K562 (cell line): ENCODE data around the gene PGS1. TPM values are rescaled to one million over a fixed set of nuclear protein-coding genes. Genes with fewer than 3 reads are reported as not detected.

Experiments used
- ATAC-seq: fragments of 200-7000 bp; cut with Tn5 transposase; 3 replicates; pipeline ENCODE4 v1.9.1; 2020; ENCODE audit warnings: moderate library complexity
- BruUV-seq: library from RNA; stranded (reverse); fragments of 400-500 nt; replicated peaks from 2 replicates; lab custom pipeline; 2021; lab: Mats Ljungman, UMichigan
- CTCF ChIA-PET: fragments of 300-600 bp; formaldehyde crosslinking; extraction: SDS; loops from one replicate; lab custom pipeline; 2021; ENCODE audit warnings: low intra/inter-chr PET ratio; lab: Yijun Ruan, JAX
- POLR2A ChIA-PET: fragments of 300-600, 350-650 bp; sonication (Branson Sonifier 250); formaldehyde crosslinking; extraction: SDS; loops from one replicate; lab custom pipeline; 2021; ENCODE audit warnings: antibody characterized with exemption, inconsistent platforms; lab: Yijun Ruan, JAX
- DNase-seq, 4 experiments: peaks; one replicate each; pipeline versions ENCODE4 v3.0.0 to v3.0.0-alpha.2; 2011 to 2018; ENCODE audit warnings: low spot score in 3 of 4, mixed read lengths in 3 of 4; ENCODE audit errors: extremely low read depth in 1 of 4
- FAIRE-seq: peaks from 2 replicates; lab custom pipeline; 2011; peaks lifted over from hg19 to GRCh38; lab: Jason Lieb, UNC
- H2AFZ ChIP-seq: 2 replicates; pipeline ENCODE4 v1.6.0; 2011; ENCODE audit warnings: low read depth, low read length, control low read depth, inconsistent platforms
- H3K27ac ChIP-seq: fragments of 200-600 bp; 3 replicates; pipeline ENCODE4 v1.8.0; 2011; ENCODE audit warnings: low read depth, mild to moderate bottlenecking, control low read depth, inconsistent platforms, low read length, moderate library complexity, mixed read lengths; ENCODE audit errors: extremely low read depth
- H3K27me3 ChIP-seq, 2 experiments: fragments of 300-600 bp in 1 of 2; 2 replicates in 1 of 2; 3 replicates in 1 of 2; pipeline versions ENCODE4 v1.6.0 to v1.8.0; 2011; ENCODE audit warnings: inconsistent platforms in 2 of 2, low read length in 2 of 2, mild to moderate bottlenecking in 1 of 2, mixed read lengths in 1 of 2, moderate library complexity in 1 of 2; ENCODE audit not compliant: control insufficient read depth in 2 of 2, insufficient read depth in 2 of 2
- H3K36me3 ChIP-seq: fragments of 300-600 bp; 3 replicates; pipeline ENCODE4 v1.8.0; 2011; ENCODE audit warnings: mild to moderate bottlenecking, low read length, inconsistent platforms; ENCODE audit not compliant: control insufficient read depth, insufficient read depth
- H3K4me1 ChIP-seq, 2 experiments: fragments of 200-600 bp in 1 of 2; replicated peaks in 1 of 2; 2 replicates in 1 of 2; 3 replicates in 1 of 2; pipeline versions ENCODE4 v1.5.1 to v1.8.0; 2011; ENCODE audit warnings: inconsistent platforms in 2 of 2, low read length in 2 of 2, mild to moderate bottlenecking in 1 of 2, mixed read lengths in 1 of 2, moderate library complexity in 1 of 2; ENCODE audit not compliant: control insufficient read depth in 2 of 2, insufficient read depth in 2 of 2
- H3K4me2 ChIP-seq: 2 replicates; pipeline ENCODE4 v1.6.1; 2011; ENCODE audit warnings: low read length, control low read depth, inconsistent platforms, mixed read lengths; ENCODE audit not compliant: insufficient read depth
- H3K4me3 ChIP-seq: fragments of 200-600 bp; sonication (generic), shearing (Covaris generic); 2 replicates; pipeline ENCODE4 v1.5.1; 2016; ENCODE audit warnings: control low read depth, inconsistent platforms
- H3K79me2 ChIP-seq: fragments of 200-600 bp; 3 replicates; pipeline ENCODE4 v1.8.0; 2011; ENCODE audit warnings: low read length, inconsistent platforms; ENCODE audit not compliant: control insufficient read depth, insufficient read depth
- H3K9ac ChIP-seq, 2 experiments: 2 replicates each; pipeline versions ENCODE4 v1.6.0 to v1.6.1; 2011; ENCODE audit warnings: low read depth in 2 of 2, low read length in 2 of 2, control low read depth in 1 of 2, inconsistent platforms in 1 of 2, mild to moderate bottlenecking in 1 of 2, mixed read lengths in 1 of 2; ENCODE audit not compliant: insufficient read depth in 1 of 2
- H3K9me1 ChIP-seq: one replicate; pipeline ENCODE4 v1.6.0; 2011; ENCODE audit warnings: inconsistent platforms, mild to moderate bottlenecking, low read length, moderate library complexity; ENCODE audit not compliant: control insufficient read depth, insufficient read depth
- H3K9me3 ChIP-seq: replicated peaks from 2 replicates; pipeline ENCODE4 v1.5.1; 2011; ENCODE audit warnings: low read depth, low read length, inconsistent platforms; ENCODE audit not compliant: control insufficient read depth, insufficient read depth
- H4K20me1 ChIP-seq: replicated peaks from 2 replicates; pipeline ENCODE4 v1.6.1; 2011; ENCODE audit warnings: low read length, inconsistent platforms, mixed read lengths; ENCODE audit not compliant: control insufficient read depth, insufficient read depth
- ARID3B ChIP-seq: fragments of 250-450 bp; sonication (Bioruptor Pico); IDR thresholded peaks from 2 replicates; pipeline ENCODE4 v1.4.0; 2020; ENCODE audit warnings: borderline replicate concordance
- BRD9 ChIP-seq: fragments of 450-650 bp; IDR thresholded peaks from 2 replicates; pipeline ENCODE4 v1.6.1; 2018; ENCODE audit warnings: low read depth; ENCODE audit not compliant: partially characterized antibody
- E2F5 ChIP-seq: sonication (generic); formaldehyde crosslinking; IDR thresholded peaks from 2 replicates; pipeline ENCODE4 v1.8.0; 2022; ENCODE audit warnings: mild to moderate bottlenecking, missing genetic modification reagents
- EHMT2 ChIP-seq: fragments of 450-650 bp; IDR thresholded peaks from 2 replicates; pipeline ENCODE4 v1.6.1; 2018; ENCODE audit warnings: antibody characterized with exemption
- FIP1L1 ChIP-seq: fragments of 200-400 bp; formaldehyde crosslinking; IDR thresholded peaks from 2 replicates; pipeline ENCODE4 v1.6.1; 2018; ENCODE audit warnings: mild to moderate bottlenecking, low read depth, low read length; ENCODE audit not compliant: poor library complexity, severe bottlenecking
- HMG20B ChIP-seq: fragments of 250-450 bp; sonication (Bioruptor Pico); IDR thresholded peaks from 2 replicates; pipeline ENCODE4 v1.5.0; 2021; ENCODE audit warnings: mild to moderate bottlenecking
- NFE2 ChIP-seq: IDR thresholded peaks from 2 replicates; pipeline ENCODE4 v1.6.1; 2014; ENCODE audit warnings: antibody characterized with exemption, low read depth
- NR3C1 ChIP-seq: sonication (generic); formaldehyde crosslinking; IDR thresholded peaks from 2 replicates; pipeline ENCODE4 v1.8.1; 2022; ENCODE audit warnings: missing genetic modification reagents
- RAD21 ChIP-seq, 2 experiments: fragments of 250-450 bp in 1 of 2; fragments of 450-650 bp in 1 of 2; sonication (Bioruptor Pico) in 1 of 2; formaldehyde crosslinking in 1 of 2; IDR thresholded peaks in 1 of 2; conservative IDR thresholded peaks in 1 of 2; 2 replicates each; pipeline versions ENCODE4 v1.4.0 to v1.8.0; 2020 to 2022; ENCODE audit warnings: mild to moderate bottlenecking in 2 of 2, moderate library complexity in 1 of 2
- TAF1 ChIP-seq: IDR thresholded peaks from 2 replicates; pipeline ENCODE4 v1.6.1; 2011; ENCODE audit warnings: mild to moderate bottlenecking, low read length, moderate library complexity; ENCODE audit not compliant: insufficient read depth, control insufficient read depth, severe bottlenecking; ENCODE audit errors: extremely low read depth
- ZBTB34 ChIP-seq: fragments of 250-450 bp; sonication (Bioruptor Pico); IDR thresholded peaks from 2 replicates; pipeline ENCODE4 v1.8.0; 2021; ENCODE audit warnings: mild to moderate bottlenecking, moderate library complexity
- ZNF174 ChIP-seq: fragments of 250-450 bp; sonication (Bioruptor Pico); IDR thresholded peaks from 2 replicates; pipeline ENCODE4 v1.4.0; 2020; ENCODE audit warnings: mild to moderate bottlenecking
- ZNF644 ChIP-seq: fragments of 200-800 bp; sonication (Bioruptor generic); IDR thresholded peaks from 2 replicates; pipeline ENCODE4 v1.6.1; 2016; ENCODE audit warnings: low read depth, missing genetic modification characterization, missing compliant biosample characterization
- WGBS: fragments of 100-300 bp; shearing (Covaris generic); methylation state at CpG from one replicate; pipeline ENCODE4 v1.1.6; 2016; ENCODE audit warnings: low coverage, mixed read lengths; ENCODE audit not compliant: insufficient coverage; ENCODE audit errors: missing lambda C conversion rate; 5-methylcytosine and 5-hydroxymethylcytosine counted together
- in situ Hi-C: fragments of 300-500 bp; cut with MboI; formaldehyde crosslinking; loops from 4 replicates; pipeline ENCODE4 v1.15.0; 2018; ENCODE audit warnings: inconsistent platforms, mixed read lengths
- intact Hi-C: fragments of 100-400 bp; cut with micrococcal nuclease; formaldehyde crosslinking; loops from 2 replicates; pipeline ENCODE4 v1.14.2; 2022
- polyA plus RNA-seq, 8 experiments: library from polyadenylated mRNA; depleted of rRNA in 4 of 8; stranded (reverse) in 5 of 8; unstranded in 3 of 8; fragments of >200 nt; fragmentation: Nextera tagmentation in 2 of 8; fragmentation: Illumina TruSeq in 1 of 8; extraction: Ambion mirVana in 2 of 8; extraction: Trizol in 1 of 8; gene quantifications; 2 replicates each; pipeline versions ENCODE4 v1.2.1 to v1.2.3, GENCODE V29; 2011 to 2014; ENCODE audit warnings: inconsistent platforms in 1 of 8, missing spikeins in 1 of 8
- total RNA-seq, 7 experiments: library from RNA; depleted of rRNA in 6 of 7; stranded (reverse); fragments of >200 nt in 6 of 7; fragmentation: Illumina TruSeq in 2 of 7; extraction: Trizol in 2 of 7; gene quantifications; 2 replicates each; pipeline versions ENCODE4 v1.2.1 to v1.2.3, GENCODE V29; 2011 to 2021; ENCODE audit warnings: low replicate concordance in 1 of 7

Gene PGS1
- total and polyA plus RNA-seq, 9 of the 15 experiments (the other 6 are each of a cell fraction or from before 2014, with no cell fraction given): 1.3 to 39.4 (median 22.3) TPM

- TF ChIP-seq ARID3B (CRISPR knock-in tag) (no peak), RAD21 (CRISPR knock-in tag; conservative IDR thresholded peaks at IDR 0.05 in 1 of 2, IDR thresholded peaks at IDR 0.05 in 1 of 2) (no peak)
These were observed 11.3 kb upstream of the PGS1 start (continued) for GRCh38 chr17:78367193-78367592.

GRCh38 chr17:78368348-78368747 lies 10.1 kb upstream of the PGS1 start:
- WGBS: 12% methylated on average over 6 of the region's 6 CpGs
- H3K27ac ChIP-seq: no peak overlapping the region
- H3K4me1 ChIP-seq: peaks cover 11 to 26% of the 10 kb centered on the region in 2 experiments
- no peak for TF ChIP-seq NR3C1 (CRISPR knock-in tag)
- no peak for TF ChIP-seq E2F5 (CRISPR knock-in tag)
- TF ChIP-seq TAF1: no peak
- no peak for TF ChIP-seq BRD9
- no peak for TF ChIP-seq ZBTB34 (CRISPR knock-in tag)
- TF ChIP-seq FIP1L1: no peak
- TF ChIP-seq HMG20B: no peak
- no peak for TF ChIP-seq ZNF644
- TF ChIP-seq ZNF174: no peak
- no peak for TF ChIP-seq NFE2
- no peak for TF ChIP-seq EHMT2
- no peak overlapping the region for H3K4me3 ChIP-seq
- H3K36me3 ChIP-seq: no peaks in the 10 kb centered on the region
- no peaks in the 10 kb centered on the region for H3K9me1 ChIP-seq
- no peak for DNase-seq
- H3K79me2 ChIP-seq: no peaks in the 10 kb centered on the region
- BruUV-seq: no TSS peak
- no peak overlapping the region for H2AFZ ChIP-seq
- ATAC-seq: no peak
- no peaks in the 10 kb centered on the region for H3K9me3 ChIP-seq
- H4K20me1 ChIP-seq: peaks cover 15% of the 10 kb centered on the region
- H3K9ac ChIP-seq: peak overlapping the region in 1 of 2 experiments; percentile 20; a peak in 1 of 4 replicates
- H3K27me3 ChIP-seq: peaks cover 2 to 25% of the 10 kb centered on the region in 2 experiments; a peak in 2 of 5 replicates
- in situ Hi-C loops (no loop called here), intact Hi-C loops (no loop called here)
- ChIA-PET POLR2A (interaction anchor here (0.6 to 0.7 kb wide), 2 partner anchors 17 to 76 kb away, joined by 3 read pairs; no protein-coding TSS in a partner anchor), CTCF (no interaction called here)
- no peak for FAIRE-seq
- H3K4me2 ChIP-seq: no peak overlapping the region
